ENCODE results near the gene EML3. TPM values are rescaled to one million over a fixed set of nuclear protein-coding genes. Genes with fewer than 3 reads are reported as not detected.
"Not testable (repeated sequence)": the region's sequence is repeated elsewhere in the genome, so short reads cannot be mapped to it uniquely, and the experiment has no call there.

Gene EML3
- total and polyA plus RNA-seq, 2 of the 13 experiments (the other 11 are each of a cell fraction or from before 2014, with no cell fraction given) = 10.6 to 12.3 TPM

GRCh38 chr11:62571493-62571892, 41.1 kb downstream of the EML3 start:
- Histone ChIP-seq H3K4me1 (ENCODE audit: insufficient read depth, low read length) (peaks cover 78% of the 10 kb centered on the region), H3K79me2 (ENCODE audit: insufficient read depth, low read length) (peaks cover 70% of the 10 kb centered on the region), H3K36me3 (replicated peaks in 1 of 2; ENCODE audit: control insufficient read depth in 1 of 2, insufficient read depth in 2 of 2, low read length in 2 of 2) (peaks cover 19 to 54% of the 10 kb centered on the region in 2 experiments), H3K4me2 (ENCODE audit: low read depth, low read length) (peak overlapping the region; percentile 85; the same call in 1 of the 2 replicates), H3K9ac (ENCODE audit: insufficient read depth, low read depth, low read length) (0 out of 2 replicates have a peak overlapping the region, but pooled peaks have one; percentile 92)
- DNase-seq (ENCODE audit: low spot score); H4K20me1 ChIP-seq (ENCODE audit: insufficient read depth, low read length); H3K4me3 ChIP-seq (replicated peaks in 1 of 3; ENCODE audit: insufficient read depth in 1 of 3, low read depth in 2 of 3, low read length in 3 of 3); H3K27me3 ChIP-seq (ENCODE audit: control insufficient read depth in 1 of 2, insufficient read depth in 2 of 2, low read length in 2 of 2); BruUV-seq (replicated peaks); in situ Hi-C loops (cut with HindIII; ENCODE audit: extremely low pct_ligation_motif_present, low pct_unique_long_range_greater_than_20kb); CTCF ChIA-PET (ENCODE audit: low intra/inter-chr PET ratio, low total read pairs); ATAC-seq; intact Hi-C loops (cut with micrococcal nuclease; ENCODE audit: unreplicated experiment); H3K9me3 ChIP-seq (ENCODE audit: low read length); FAIRE-seq; H3K27ac ChIP-seq (ENCODE audit: extremely low read length, insufficient read depth, low read length); H2AFZ ChIP-seq (ENCODE audit: low read length): not testable (repeated sequence)
- POLR2A ChIA-PET = interaction anchor here (0.5 to 2.2 kb wide), 2 partner anchors 13 to 20 kb away, joined by 3 to 8 read pairs; partner anchors contain the start of gene TUT1
- WGBS (ENCODE audit: low lambda C conversion rate) = 89% methylated on average over 5 of the region's 5 CpGs
- TF ChIP-seq POLR2A (IDR thresholded peaks at IDR 0.05; ENCODE audit: insufficient read depth in 1 of 2, low read depth in 2 of 2, low read length in 2 of 2) = 0 out of 4 replicates have a peak, but pooled peaks of 1 of the 2 experiments have one; percentile 33

DNA sequence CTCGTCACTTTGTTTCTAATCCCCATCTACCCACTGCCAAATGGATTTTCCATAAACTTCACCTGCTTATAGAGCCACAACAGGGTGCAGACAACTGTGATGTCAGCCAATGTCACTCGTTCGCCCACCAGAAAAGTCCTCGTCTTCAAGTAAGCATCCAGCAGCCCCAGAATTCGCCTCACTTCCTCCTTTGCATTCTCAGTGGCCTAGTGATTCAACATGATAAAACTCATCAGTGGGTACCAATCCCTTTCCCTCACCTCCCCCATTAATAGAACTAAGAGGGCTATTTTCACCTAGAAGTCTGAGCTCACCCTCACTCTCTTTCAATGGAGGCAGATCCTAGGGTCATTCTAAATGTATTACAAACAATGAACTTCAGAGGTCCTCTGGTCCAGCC, 41.7 kb downstream of the EML3 start:
- 0 out of 2 replicates have a peak overlapping the region, but pooled peaks have one; percentile 85 for H3K4me2 ChIP-seq (ENCODE audit: low read depth, low read length)
- FAIRE-seq = not testable (repeated sequence)

More for the DNA sequence above, 41.7 kb downstream of the EML3 start:
- WGBS (ENCODE audit: low lambda C conversion rate) = 99% methylated on average over 5 of the region's 5 CpGs
- Histone ChIP-seq H3K36me3 (replicated peaks in 1 of 2; ENCODE audit: control insufficient read depth in 1 of 2, insufficient read depth in 2 of 2, low read length in 2 of 2) (peaks cover 17 to 54% of the 10 kb centered on the region in 2 experiments), H3K79me2 (ENCODE audit: insufficient read depth, low read length) (peaks cover 71% of the 10 kb centered on the region), H3K4me1 (ENCODE audit: insufficient read depth, low read length) (peaks cover 78% of the 10 kb centered on the region)
- in situ Hi-C loops (cut with HindIII; ENCODE audit: extremely low pct_ligation_motif_present, low pct_unique_long_range_greater_than_20kb); H3K4me3 ChIP-seq (replicated peaks in 1 of 3; ENCODE audit: insufficient read depth in 1 of 3, low read depth in 2 of 3, low read length in 3 of 3); ATAC-seq; H3K9me3 ChIP-seq (ENCODE audit: low read length); H2AFZ ChIP-seq (ENCODE audit: low read length); intact Hi-C loops (cut with micrococcal nuclease; ENCODE audit: unreplicated experiment); H4K20me1 ChIP-seq (ENCODE audit: insufficient read depth, low read length); CTCF ChIA-PET (ENCODE audit: low intra/inter-chr PET ratio, low total read pairs); H3K27ac ChIP-seq (ENCODE audit: extremely low read length, insufficient read depth, low read length); BruUV-seq (replicated peaks); DNase-seq (ENCODE audit: low spot score); H3K27me3 ChIP-seq (ENCODE audit: control insufficient read depth in 1 of 2, insufficient read depth in 2 of 2, low read length in 2 of 2); H3K9ac ChIP-seq (ENCODE audit: insufficient read depth, low read depth, low read length): not testable (repeated sequence)
- POLR2A ChIA-PET = interaction anchor here (0.5 to 2.2 kb wide), 2 partner anchors 14 to 21 kb away, joined by 3 to 8 read pairs; partner anchors contain the start of gene TUT1

Data from HepG2 (cell line).